Measurements from ENCODE around the gene WIPI1. TPM values are rescaled to one million over a fixed set of nuclear protein-coding genes. Genes with fewer than 3 reads are reported as not detected.
"Not testable (repeated sequence)": the region's sequence is repeated elsewhere in the genome, so short reads cannot be mapped to it uniquely, and the experiment has no call there.

WIPI1 gene
- total RNA-seq, 1 experiment from 2014 or later, result 0.43 TPM

GRCh38 chr17:68418876-68419275 lies 38.4 kb downstream of the WIPI1 start:
- TF ChIP-seq EZH2 (IDR thresholded peaks at IDR 0.05; ENCODE audit: borderline replicate concordance, low read depth, low read length, poor library complexity, severe bottlenecking), result no peak
- TF ChIP-seq, protein P1, sequence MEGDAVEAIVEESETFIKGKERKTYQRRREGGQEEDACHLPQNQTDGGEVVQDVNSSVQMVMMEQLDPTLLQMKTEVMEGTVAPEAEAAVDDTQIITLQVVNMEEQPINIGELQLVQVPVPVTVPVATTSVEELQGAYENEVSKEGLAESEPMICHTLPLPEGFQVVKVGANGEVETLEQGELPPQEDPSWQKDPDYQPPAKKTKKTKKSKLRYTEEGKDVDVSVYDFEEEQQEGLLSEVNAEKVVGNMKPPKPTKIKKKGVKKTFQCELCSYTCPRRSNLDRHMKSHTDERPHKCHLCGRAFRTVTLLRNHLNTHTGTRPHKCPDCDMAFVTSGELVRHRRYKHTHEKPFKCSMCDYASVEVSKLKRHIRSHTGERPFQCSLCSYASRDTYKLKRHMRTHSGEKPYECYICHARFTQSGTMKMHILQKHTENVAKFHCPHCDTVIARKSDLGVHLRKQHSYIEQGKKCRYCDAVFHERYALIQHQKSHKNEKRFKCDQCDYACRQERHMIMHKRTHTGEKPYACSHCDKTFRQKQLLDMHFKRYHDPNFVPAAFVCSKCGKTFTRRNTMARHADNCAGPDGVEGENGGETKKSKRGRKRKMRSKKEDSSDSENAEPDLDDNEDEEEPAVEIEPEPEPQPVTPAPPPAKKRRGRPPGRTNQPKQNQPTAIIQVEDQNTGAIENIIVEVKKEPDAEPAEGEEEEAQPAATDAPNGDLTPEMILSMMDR (conservative IDR thresholded peaks at IDR 0.05; ENCODE audit: low read depth, low read length), result no peak
- Histone ChIP-seq H3K4me3 (ENCODE audit: low read depth, low read length, poor library complexity, severe bottlenecking) (no peak overlapping the region), H3K9me3 (ENCODE audit: low read depth, low read length, poor library complexity, severe bottlenecking) (no peaks in the 10 kb centered on the region), H3K4me1 (ENCODE audit: insufficient read depth, low read length, poor library complexity, severe bottlenecking) (no peaks in the 10 kb centered on the region), H3K27ac (ENCODE audit: low read depth, low read length, poor library complexity, severe bottlenecking) (no peak overlapping the region), H3K36me3 (ENCODE audit: insufficient read depth, low read length, poor library complexity, severe bottlenecking) (no peaks in the 10 kb centered on the region), H3K27me3 (replicated peaks; ENCODE audit: insufficient read depth, low read depth, low read length, poor library complexity) (peaks cover 15% of the 10 kb centered on the region)
- no TSS peak for BruUV-seq (replicated peaks)
- DNase-seq (ENCODE audit: low spot score), result no peak
- CTCF ChIA-PET, result no interaction called here
- POLR2A ChIA-PET (ENCODE audit: low non-redundant PET), result interaction anchor here (0.6 kb wide), 1 partner anchor 78 kb away, joined by 3 read pairs; no protein-coding TSS in a partner anchor
- intact Hi-C loops (cut with micrococcal nuclease; ENCODE audit: unreplicated experiment), result no loop called here

DNA sequence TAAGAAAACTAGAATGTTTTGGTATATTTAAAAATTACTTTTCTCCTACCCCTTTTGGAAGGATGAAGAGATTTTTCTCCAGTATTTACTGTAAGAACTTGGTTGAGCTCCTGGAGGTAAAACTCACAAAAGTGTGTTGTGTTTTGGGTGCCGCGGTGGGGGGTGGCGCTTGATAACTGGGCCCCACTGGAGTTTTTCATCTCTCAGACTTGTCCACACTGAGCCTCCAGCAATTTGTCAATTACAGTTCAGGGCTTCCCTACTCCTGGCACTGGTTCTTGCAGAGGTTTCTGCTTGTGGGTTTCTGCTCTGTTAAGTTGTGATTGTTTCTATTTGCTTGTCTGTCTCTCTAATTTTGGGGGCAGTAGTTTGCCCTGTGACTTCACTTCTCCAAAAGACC lies 40.0 kb downstream of the WIPI1 start:
- POLR2A ChIA-PET (ENCODE audit: low non-redundant PET), result no interaction called here
- CTCF ChIA-PET, result no interaction called here

DNA sequence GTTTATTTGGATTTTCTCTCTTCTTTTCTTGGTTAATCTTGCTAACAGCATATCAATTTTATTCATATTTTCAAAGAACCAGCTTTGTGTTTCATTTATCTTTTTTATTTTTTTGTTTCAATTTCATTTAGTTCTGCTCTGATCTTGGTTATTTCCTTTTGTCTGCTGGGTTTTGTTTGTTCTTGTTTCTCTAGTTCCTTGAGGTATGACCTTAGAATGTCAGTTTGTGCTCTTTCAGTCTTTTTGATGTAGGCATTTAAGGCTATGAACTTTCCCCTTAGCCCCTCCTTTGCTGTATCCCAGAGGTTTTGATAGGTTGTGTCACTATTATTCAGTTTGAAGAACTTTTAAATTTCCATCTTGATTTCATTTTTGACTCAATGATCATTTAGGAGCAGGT lies 42.4 kb downstream of the WIPI1 start:
- H3K36me3 ChIP-seq (ENCODE audit: insufficient read depth, low read length, poor library complexity, severe bottlenecking); H3K27ac ChIP-seq (ENCODE audit: low read depth, low read length, poor library complexity, severe bottlenecking); H3K9me3 ChIP-seq (ENCODE audit: low read depth, low read length, poor library complexity, severe bottlenecking); POLR2A ChIA-PET (ENCODE audit: low non-redundant PET); DNase-seq (ENCODE audit: low spot score); H3K27me3 ChIP-seq (replicated peaks; ENCODE audit: insufficient read depth, low read depth, low read length, poor library complexity); intact Hi-C loops (cut with micrococcal nuclease; ENCODE audit: unreplicated experiment); H3K4me1 ChIP-seq (ENCODE audit: insufficient read depth, low read length, poor library complexity, severe bottlenecking); CTCF ChIA-PET; H3K4me3 ChIP-seq (ENCODE audit: low read depth, low read length, poor library complexity, severe bottlenecking); BruUV-seq (replicated peaks): not testable (repeated sequence)

More for the DNA sequence above, 40.0 kb downstream of the WIPI1 start:
- intact Hi-C loops (cut with micrococcal nuclease; ENCODE audit: unreplicated experiment), result no loop called here
- Histone ChIP-seq H3K36me3 (ENCODE audit: insufficient read depth, low read length, poor library complexity, severe bottlenecking) (no peaks in the 10 kb centered on the region), H3K9me3 (ENCODE audit: low read depth, low read length, poor library complexity, severe bottlenecking) (no peaks in the 10 kb centered on the region), H3K27me3 (replicated peaks; ENCODE audit: insufficient read depth, low read depth, low read length, poor library complexity) (peaks cover 15% of the 10 kb centered on the region), H3K27ac (ENCODE audit: low read depth, low read length, poor library complexity, severe bottlenecking) (no peak overlapping the region), H3K4me3 (ENCODE audit: low read depth, low read length, poor library complexity, severe bottlenecking) (no peak overlapping the region), H3K4me1 (ENCODE audit: insufficient read depth, low read length, poor library complexity, severe bottlenecking) (no peaks in the 10 kb centered on the region)
- no peak for DNase-seq (ENCODE audit: low spot score)
- no TSS peak for BruUV-seq (replicated peaks)
- TF ChIP-seq, protein P1 (conservative IDR thresholded peaks at IDR 0.05; ENCODE audit: low read depth, low read length), result no peak
- TF ChIP-seq EZH2 (IDR thresholded peaks at IDR 0.05; ENCODE audit: borderline replicate concordance, low read depth, low read length, poor library complexity, severe bottlenecking), result no peak

DNA sequence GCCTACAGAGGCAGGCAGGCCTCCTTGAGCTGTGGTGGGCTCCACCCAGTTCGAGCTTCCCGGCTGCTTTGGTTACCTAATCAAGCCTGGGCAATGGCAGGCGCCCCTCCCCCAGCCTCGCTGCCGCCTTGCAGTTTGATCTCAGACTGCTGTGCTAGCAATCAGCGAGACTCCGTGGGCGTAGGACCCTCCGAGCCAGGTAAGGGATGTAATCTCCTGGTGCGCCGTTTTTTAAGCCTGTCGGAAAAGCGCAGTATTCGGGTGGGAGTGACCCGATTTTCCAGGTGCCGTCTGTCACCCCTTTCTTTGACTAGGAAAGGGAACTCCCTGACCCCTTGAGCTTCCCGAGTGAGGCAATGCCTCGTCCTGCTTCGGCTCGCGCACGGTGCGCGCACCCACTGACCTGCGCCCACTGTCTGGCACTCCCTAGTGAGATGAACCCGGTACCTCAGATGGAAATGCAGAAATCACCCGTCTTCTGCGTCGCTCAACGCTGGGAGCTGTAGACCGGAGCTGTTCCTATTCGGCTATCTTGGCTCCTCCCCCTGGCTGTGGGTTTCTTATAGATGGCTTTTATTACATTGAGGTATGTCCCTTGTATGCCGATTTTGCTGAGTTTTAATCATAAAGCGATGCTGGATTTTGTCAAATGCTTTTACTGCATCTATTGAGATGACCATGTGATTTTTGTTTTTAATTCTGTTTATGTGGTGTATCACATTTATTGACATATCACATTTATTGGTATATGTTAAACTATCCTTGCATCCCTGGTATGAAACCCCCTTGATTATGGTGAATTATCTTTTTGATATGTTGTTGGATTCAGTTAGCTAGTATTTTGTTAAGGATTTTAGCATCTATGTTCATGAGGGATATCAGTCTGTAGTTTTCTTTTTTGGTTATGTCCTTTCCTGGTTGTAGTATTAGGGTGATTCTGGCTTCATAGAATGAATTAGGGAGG lies 43.4 kb downstream of the WIPI1 start:
- POLR2A ChIA-PET (ENCODE audit: low non-redundant PET); H3K4me1 ChIP-seq (ENCODE audit: insufficient read depth, low read length, poor library complexity, severe bottlenecking); intact Hi-C loops (cut with micrococcal nuclease; ENCODE audit: unreplicated experiment); H3K27ac ChIP-seq (ENCODE audit: low read depth, low read length, poor library complexity, severe bottlenecking); BruUV-seq (replicated peaks); H3K36me3 ChIP-seq (ENCODE audit: insufficient read depth, low read length, poor library complexity, severe bottlenecking); CTCF ChIA-PET; H3K9me3 ChIP-seq (ENCODE audit: low read depth, low read length, poor library complexity, severe bottlenecking); H3K27me3 ChIP-seq (replicated peaks; ENCODE audit: insufficient read depth, low read depth, low read length, poor library complexity): not testable (repeated sequence)
- peak overlapping the region; percentile 24 for H3K4me3 ChIP-seq (ENCODE audit: low read depth, low read length, poor library complexity, severe bottlenecking)
- peak; percentile 52 for DNase-seq (ENCODE audit: low spot score)

DNA sequence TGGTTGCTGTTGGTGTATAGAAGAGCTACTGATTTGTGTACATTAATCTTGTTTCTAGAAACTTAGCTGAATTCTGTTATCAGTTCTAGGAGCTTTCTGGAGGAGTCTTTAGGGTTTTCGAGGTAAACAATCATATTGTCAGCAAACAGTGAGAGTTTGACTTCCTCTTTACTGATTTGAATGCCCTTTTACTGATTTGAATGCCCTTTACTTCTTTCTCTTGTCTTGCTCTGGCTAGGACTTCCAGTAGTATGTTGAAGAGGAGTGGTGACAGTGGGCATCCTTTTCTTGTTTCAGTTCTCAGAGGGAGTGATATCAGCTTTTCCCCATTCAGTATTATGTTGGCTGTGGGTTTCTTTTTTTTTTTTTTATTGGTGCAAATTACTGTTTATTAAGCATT lies 49.6 kb downstream of the WIPI1 start:
- H3K27ac ChIP-seq (ENCODE audit: low read depth, low read length, poor library complexity, severe bottlenecking); DNase-seq (ENCODE audit: low spot score); H3K9me3 ChIP-seq (ENCODE audit: low read depth, low read length, poor library complexity, severe bottlenecking); H3K4me1 ChIP-seq (ENCODE audit: insufficient read depth, low read length, poor library complexity, severe bottlenecking); intact Hi-C loops (cut with micrococcal nuclease; ENCODE audit: unreplicated experiment); H3K4me3 ChIP-seq (ENCODE audit: low read depth, low read length, poor library complexity, severe bottlenecking); POLR2A ChIA-PET (ENCODE audit: low non-redundant PET); BruUV-seq (replicated peaks); H3K36me3 ChIP-seq (ENCODE audit: insufficient read depth, low read length, poor library complexity, severe bottlenecking); CTCF ChIA-PET; H3K27me3 ChIP-seq (replicated peaks; ENCODE audit: insufficient read depth, low read depth, low read length, poor library complexity): not testable (repeated sequence)

DNA sequence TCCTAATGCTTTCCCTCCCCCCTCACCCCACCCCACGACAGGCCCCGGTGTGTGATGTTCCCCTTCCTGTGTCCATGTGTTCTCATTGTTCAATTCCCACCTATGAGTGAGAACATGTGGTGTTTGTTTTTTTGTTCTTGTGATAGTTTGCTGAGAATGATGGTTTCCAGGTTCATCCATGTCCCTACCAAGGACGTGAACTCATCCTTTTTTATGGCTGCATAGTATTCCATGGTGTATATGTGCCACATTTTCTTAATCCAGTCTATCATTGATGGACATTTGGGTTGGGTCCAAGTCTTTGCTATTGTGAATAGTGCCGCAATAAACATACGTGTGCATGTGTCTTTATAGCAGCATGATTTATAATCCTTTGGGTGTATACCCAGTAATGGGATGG lies 53.5 kb downstream of the WIPI1 start:
- CTCF ChIA-PET; H3K27ac ChIP-seq (ENCODE audit: low read depth, low read length, poor library complexity, severe bottlenecking); H3K9me3 ChIP-seq (ENCODE audit: low read depth, low read length, poor library complexity, severe bottlenecking); H3K27me3 ChIP-seq (replicated peaks; ENCODE audit: insufficient read depth, low read depth, low read length, poor library complexity); H3K36me3 ChIP-seq (ENCODE audit: insufficient read depth, low read length, poor library complexity, severe bottlenecking); intact Hi-C loops (cut with micrococcal nuclease; ENCODE audit: unreplicated experiment); DNase-seq (ENCODE audit: low spot score); POLR2A ChIA-PET (ENCODE audit: low non-redundant PET); H3K4me3 ChIP-seq (ENCODE audit: low read depth, low read length, poor library complexity, severe bottlenecking); BruUV-seq (replicated peaks): not testable (repeated sequence)
- H3K4me1 ChIP-seq (ENCODE audit: insufficient read depth, low read length, poor library complexity, severe bottlenecking), result peaks cover 11% of the 10 kb centered on the region

All from A673 (cell line).